ENCODE measurements around the gene SYVN1.

The SYVN1 gene

DNA sequence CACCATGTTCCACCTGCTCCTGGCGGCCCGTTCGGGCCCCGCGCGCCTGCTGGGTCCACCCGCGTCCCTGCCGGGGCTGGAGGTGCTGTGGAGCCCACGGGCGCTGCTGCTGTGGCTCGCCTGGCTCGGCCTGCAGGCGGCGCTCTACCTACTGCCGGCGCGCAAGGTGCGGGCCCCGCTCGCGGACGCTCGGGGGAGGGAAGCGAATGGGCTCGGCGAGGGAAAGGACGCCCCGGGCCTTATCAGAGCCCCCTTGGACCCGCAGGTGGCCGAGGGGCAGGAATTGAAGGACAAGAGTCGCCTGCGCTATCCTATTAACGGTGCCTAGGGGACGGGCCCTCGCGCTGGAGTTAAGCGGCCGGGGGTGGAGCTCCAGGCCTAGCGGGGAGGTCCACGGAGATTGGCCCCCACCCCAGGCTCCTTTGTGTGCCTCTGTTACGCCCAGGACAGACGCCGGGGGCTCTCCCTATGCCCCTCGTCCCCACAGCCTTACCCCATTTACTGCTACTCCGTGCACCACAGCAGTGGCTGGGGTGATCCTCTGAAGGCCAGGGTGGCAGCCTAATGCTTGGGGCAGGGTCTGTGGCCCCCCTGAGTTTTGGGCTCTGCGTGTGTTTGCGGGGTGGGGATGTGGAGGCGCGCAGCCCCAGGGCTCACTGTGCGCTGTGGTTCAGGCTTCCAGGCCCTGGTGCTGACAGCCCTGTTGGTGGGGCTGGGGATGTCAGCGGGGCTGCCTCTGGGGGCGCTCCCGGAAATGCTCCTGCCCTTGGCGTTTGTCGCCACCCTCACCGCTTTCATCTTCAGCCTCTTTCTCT is 21.6 kb downstream of the SYVN1 start:
- peak; percentile 63 to 67 for DNase-seq (ENCODE audit: low read depth in 1 of 2, low spot score in 1 of 2)

DNA sequence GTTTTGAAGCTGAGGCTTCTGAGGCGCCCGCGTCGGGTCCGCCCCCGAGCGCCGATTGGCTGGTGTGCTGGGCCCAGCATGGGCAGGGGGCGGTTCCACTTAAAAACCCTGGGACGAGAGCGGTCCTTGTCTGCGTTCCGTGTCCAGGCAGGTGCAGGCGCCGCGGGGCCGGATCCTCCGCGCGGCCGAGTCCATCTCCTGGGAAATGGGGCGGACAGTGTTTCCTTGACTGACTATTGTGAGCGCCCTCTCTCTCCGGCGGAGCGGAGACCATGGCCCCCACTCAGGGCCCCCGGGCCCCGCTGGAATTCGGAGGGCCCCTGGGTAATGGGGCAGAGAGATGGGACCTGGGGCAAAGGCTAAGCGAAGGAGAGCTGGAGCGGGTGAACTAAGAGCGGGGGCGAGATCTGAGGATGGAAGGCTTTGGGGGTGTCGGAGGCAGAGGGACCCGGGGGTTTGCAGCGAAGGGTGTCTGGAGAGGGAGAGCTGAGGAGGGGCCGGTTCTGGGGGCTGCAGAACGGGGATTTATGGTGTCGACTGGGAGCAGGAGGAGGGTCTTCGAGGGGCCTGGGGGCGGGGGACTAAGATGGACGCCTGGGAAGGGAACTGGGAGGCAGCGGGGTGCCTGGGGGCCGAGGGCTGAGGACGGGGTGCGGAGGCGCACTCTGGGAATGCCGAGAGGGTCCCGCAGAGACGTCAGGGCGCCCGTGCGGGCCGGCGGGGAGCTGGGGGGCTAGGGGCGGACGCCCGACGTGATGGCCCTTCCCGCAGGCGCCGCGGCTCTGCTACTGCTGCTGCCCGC is 22.4 kb downstream of the SYVN1 start, which contains the start of gene TM7SF2:
Gene TM7SF2 (plus strand): TSS at position 129 of the 802 bp plus-strand sequence. CDS start 144 bp downstream, at position 273.
- DNase-seq (ENCODE audit: low read depth in 1 of 2, low spot score in 1 of 2) = peak; percentile 87 to 88

DNA sequence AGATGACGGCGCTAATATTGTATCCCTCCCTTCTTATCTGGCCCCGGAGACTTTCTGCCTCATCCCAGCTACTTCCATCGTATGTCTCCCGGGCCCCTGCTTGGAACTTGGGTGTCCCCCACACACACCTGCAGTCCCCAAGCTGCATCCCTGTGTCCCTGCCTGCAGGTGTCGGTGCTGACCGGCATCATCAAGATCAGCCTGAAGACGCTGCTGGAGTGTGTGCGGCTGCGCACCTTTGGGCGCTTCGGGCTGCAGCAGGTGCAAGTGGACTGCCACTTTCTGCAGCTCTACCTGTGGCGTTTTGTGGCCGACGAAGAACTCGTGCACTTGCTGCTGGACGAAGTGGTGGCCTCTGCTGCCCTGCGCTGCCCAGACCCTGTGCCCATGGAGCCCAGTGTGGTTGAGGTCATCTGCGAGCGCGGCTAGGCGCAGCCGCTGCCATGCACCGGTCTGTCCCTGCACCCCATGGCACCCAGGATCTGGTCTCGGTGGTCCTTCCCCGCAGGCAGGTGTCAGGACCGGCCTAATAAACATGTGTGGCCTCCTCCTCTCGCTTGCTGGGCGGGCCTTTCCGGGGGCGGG is 23.1 kb downstream of the SYVN1 start:
- DNase-seq (ENCODE audit: low read depth in 1 of 2, low spot score in 1 of 2) = no peak

DNA sequence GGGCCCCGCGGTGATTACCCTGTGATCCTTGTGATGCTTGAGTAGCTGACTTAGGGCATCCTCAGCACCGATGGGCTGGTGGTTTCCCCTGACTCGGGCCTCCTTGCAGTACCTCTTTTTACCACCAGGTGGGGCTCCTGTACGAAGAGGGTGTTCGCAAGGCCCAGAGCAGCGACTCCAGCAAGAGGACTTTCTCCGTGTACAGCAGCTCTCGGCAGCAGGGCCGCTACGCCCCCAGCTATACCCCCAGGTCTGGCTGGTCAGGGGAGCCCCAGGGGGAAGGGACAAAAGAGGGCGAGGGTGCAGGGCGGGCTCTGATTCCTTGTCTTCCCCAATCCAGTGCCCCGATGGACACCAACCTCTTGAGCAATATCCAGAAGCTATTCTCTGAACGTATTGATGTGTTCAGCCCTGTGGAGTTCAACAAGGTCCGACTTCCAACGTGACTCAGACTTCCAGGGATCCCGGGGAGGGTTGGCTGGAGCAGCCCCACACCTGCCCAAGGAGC is 23.9 kb downstream of the SYVN1 start:
- peak; percentile 89 to 99 for DNase-seq (ENCODE audit: low read depth in 1 of 2, low spot score in 1 of 2)

DNA sequence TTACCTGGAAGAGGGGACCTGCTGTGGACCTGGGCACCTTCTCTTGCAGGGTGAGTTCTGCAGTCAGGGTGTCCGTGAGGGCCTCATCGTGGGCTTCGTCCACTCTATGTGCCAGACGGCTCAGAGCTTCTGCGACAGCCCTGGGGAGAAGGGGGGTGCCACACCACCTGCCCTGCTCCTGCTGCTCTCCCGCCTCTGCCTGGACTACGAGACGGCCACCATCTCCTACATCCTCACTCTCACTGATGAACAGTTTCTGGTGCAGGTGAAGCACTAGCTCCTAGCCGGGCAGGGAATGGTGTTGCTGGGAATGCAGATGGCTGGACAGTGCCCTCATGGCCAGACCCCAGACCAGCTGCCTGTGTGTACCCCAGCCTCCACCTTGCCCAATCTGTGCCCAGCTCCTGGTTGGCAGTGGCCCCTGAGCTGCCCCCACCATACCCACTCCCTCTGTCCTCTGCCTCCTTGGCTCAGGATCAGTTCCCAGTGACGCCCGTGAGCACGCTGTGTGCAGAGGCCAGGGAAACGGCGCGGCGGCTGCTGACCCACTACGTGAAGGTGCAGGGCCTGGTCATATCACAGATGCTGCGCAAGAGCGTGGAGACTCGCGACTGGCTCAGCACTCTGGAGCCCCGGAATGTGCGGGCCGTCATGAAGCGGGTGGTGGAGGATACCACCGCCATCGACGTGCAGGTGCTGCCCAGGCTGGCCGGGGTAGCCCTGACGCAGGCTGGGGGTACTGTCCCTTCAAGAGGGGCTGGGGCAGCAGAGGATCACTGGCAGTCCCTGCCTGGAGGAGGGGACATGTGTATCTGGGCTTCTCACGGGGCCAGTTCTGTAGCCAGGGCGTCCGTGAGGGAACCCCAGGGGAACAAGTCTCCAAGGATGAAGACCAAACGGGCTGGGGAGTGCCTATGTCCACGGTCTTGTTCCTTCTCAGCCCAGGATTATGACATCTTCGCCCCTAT is 24.8 kb downstream of the SYVN1 start:
- no peak for DNase-seq (ENCODE audit: low read depth in 1 of 2, low spot score in 1 of 2)

DNA sequence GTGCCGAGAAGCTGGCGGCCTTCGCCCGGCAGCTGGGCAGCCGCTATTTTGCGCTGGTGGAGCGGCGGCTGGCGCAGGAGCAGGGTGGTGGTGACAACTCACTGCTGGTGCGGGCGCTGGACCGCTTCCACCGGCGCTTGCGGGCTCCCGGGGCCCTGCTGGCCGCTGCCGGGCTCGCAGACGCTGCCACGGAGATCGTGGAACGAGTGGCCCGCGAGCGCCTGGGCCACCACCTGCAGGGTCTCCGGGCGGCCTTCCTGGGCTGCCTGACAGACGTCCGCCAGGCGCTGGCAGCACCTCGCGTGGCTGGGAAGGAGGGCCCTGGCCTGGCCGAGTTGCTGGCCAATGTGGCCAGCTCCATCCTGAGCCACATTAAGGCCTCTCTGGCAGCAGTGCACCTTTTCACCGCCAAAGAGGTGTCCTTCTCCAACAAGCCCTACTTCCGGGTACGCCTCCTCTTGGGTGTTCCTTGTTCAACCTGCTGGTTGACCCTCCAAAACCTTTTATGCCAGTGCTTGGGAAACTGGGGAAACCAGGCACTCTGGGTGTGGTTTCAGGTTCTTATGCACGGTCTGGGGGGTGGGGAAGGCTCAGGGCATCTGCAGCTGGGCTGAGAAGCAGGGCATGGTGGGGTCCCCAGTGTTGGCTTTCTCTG is 25.7 kb downstream of the SYVN1 start:
- no peak for DNase-seq (ENCODE audit: low read depth in 1 of 2, low spot score in 1 of 2)

DNA sequence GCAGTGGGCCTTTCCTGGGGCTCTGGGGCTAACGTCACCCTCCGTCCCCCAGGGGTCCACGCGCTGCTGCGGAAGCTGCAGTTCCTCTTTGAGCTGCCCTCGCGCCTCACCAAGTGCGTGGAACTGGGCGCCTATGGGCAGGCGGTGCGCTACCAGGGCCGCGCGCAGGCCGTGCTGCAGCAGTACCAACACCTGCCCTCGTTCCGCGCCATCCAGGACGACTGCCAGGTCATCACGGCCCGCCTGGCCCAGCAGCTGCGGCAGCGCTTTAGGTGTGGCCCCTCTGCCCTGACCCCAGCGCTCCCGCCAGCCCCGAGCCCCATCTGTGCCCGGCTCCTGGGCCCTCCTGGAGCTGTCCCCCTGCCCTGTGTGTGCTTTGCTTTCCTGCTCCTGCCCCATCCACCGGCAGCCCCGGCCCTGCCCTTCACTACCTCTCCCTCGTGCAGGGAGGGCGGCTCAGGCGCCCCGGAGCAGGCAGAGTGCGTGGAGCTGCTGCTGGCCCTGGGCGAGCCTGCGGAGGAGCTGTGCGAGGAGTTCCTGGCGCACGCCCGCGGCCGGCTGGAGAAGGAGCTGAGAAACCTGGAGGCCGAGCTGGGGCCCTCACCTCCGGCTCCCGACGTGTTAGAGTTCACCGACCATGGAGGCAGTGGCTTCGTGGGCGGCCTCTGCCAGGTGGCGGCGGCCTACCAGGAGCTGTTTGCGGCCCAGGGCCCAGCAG is 26.4 kb downstream of the SYVN1 start:
- no peak for DNase-seq (ENCODE audit: low read depth in 1 of 2, low spot score in 1 of 2)

DNA sequence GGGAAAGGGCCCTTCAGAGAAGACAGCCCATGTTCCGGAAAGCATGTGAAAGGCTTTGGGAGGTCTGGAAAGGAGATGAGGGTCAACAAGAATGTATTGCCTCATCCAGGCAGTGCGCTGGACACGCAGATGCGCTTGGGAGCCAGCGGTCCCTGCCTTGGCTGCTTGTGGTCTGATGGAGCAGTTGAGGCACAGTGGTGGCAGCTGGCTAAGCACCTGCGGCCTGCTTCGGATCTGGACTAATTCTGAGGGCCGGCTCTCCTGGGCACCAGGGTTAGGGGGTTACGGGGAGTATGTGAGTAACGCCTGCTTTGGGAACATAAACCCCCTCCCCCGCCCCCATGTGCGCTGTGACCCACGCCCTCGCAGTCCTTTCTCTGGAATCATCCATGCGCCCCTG is 27.2 kb downstream of the SYVN1 start:
- DNase-seq (ENCODE audit: low read depth in 1 of 2, low spot score in 1 of 2) = no peak

DNA sequence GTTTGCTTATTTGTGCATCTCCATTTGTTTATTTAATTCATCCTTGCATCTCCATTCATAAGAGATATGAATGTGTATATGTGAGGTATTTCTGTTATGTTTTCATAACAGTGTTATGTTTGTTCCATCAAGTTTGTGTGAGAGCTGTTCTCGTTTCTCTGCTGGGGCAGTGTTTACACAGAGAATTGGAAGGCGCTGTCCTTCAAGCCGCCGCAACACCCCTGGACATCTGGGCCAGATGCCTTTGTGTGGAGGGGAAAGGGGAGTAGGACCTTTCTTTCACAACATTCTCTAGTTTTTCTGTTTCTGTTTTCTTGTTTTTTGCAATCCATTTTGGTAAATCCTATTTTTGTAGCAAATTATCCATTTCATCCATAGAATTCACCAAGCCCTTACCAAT is 29.7 kb downstream of the SYVN1 start:
- DNase-seq (ENCODE audit: low read depth in 1 of 2, low spot score in 1 of 2) = no peak

DNA sequence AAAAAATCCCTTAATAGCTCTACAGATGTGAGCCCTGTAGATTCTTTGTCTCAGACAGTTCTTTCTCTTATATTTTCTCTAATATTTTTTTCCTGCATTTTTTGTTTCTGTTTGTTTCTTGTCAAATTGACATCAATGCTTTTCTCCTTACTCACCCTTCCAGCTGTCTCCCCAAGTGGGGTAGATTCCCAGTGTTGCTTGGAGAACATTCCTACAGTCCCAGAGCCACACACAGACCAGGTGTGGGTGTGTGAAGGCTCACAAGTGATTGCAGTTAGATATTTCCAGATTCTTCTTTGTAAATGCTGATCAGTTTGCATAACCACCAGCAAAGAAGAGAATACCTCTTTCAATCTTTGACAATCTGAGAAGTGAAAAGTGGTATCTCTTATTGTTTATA is 30.8 kb downstream of the SYVN1 start:
- no peak for DNase-seq (ENCODE audit: low read depth in 1 of 2, low spot score in 1 of 2)

DNA sequence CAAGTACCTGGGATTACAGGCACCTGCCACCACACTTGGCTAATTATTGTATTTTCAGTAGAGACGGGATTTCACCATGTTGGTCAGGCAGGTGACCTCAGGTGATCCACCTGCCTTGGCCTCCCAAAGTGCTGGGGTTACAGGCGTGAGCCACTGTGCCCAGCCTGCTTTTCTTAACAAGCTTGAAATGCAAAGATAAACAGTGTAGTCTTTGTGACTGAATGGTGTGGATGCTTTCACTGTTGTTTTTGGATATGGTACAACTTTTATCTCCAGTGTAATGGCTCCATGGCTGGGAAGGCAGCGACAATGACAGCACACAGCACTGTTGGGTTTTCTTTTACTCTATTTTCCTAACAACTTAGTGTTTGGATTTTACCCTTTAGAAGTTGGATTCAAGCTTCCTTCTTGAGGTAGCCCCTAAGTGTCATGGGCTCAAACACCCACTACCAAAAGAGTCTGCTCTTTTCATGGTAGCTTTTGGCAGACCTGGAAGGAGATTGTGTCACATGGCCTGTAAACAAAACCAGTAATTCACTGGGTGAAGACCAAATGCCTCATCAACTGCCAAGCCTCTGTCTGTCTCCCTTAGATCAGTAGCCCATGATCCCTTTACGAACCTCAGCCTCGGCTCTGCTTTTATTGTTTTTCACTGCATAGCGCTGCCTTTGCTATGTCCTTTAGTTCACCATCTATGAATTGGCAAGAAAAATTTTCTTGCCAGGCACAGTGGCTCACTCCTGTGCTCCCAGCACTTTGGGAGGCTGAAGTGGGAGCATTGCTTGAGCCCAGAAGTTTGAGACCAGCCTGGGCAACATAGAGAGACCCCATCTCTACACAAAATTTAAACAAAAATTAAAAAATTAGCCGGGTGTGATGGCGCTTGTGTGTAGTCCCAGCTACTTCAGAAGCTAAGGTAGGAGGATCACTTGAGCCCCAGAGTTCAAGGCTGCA is 31.9 kb downstream of the SYVN1 start:
- DNase-seq (ENCODE audit: low read depth in 1 of 2, low spot score in 1 of 2) = no peak

DNA sequence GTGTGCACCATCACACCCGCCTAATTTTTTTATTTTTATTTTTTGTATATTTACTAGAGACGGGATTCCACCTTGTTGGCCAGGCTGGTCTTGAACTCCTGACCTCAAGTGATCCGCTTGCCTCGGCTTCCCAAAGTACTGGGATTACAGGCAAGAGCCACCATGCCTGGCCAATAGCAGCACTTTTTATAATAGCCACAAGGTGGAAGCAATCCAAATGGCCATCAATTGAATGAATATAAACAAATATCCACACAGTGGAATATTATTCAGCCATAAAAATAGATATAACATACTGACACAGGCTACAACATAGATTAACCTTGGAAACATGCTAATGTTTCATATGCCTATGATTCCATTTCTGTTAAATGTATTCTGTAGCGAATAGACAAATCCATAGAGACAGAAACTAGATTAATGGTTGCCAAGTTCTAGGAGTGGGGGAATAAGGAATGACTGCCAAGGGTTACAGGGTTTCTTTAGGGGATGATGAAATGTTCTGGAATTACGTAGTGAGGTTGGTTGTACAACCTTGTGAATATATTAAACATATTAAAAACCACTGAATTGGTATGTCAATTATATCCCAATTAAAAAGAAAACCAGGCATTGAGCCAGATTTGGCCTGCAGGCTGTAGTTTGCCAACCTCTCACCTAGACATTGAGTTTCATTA is 33.5 kb downstream of the SYVN1 start:
- no peak for DNase-seq (ENCODE audit: low read depth in 1 of 2, low spot score in 1 of 2)

DNA sequence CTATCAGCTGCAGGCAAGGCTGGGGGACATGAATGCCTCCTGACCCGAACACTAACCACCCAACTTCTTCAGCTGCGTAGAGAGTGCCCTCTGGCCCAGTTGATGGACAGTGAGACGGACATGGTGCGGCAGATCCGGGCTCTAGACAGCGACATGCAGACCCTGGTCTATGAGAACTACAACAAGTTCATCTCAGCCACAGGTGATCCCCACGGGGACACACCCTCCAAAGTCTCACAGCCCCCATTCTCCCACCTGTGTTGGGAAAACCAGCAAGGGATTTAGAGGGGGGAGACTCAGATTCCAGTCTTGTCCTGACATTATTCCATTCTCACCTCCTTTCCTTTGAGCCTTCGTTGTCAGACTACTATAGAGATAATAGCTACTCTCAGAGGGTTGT is 37.4 kb downstream of the SYVN1 start:
- no peak for DNase-seq (ENCODE audit: low read depth in 1 of 2, low spot score in 1 of 2)

DNA sequence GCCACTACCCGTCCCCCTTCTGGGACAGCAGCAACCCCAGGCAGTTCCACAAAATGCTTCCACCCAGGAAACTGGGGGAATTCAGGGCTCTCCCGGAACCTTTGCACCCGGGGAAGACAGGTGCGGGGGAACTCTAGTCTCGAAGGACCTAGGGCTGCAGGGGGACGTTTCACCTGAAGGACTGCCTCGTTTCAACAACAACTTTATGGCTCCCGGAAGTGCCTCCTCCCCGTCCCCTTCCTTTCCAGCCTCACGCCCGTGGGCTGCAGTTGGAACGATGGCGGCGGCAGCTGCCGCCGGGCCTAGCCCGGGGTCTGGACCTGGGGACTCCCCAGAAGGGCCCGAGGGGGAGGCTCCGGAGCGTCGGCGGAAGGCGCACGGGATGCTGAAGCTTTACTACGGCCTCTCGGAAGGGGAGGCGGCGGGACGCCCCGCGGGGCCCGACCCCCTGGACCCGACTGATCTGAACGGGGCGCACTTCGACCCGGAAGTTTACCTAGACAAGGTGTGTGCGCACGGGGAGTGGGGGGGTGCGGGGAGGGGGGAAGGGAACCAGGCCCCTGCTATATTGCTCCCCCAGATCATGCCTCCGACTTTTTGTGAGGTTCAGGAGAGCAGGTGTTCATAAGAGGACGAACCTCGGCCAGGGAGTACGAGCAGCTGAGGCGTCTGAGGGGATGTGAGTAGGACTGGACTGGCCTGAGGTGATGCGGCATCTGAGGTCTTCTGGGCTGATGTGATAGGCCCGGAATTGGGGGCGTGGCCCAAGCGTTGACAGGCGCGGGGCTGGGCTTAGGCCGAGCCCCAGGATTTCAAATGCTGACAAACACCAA is 38.1 kb downstream of the SYVN1 start, which contains the start of gene VPS51:
Gene VPS51 (plus strand): TSS at position 241 of the 833 bp plus-strand sequence. CDS start 37 bp downstream, at position 278.
- peak; percentile 63 to 72 for DNase-seq (ENCODE audit: low read depth in 1 of 2, low spot score in 1 of 2)

DNA sequence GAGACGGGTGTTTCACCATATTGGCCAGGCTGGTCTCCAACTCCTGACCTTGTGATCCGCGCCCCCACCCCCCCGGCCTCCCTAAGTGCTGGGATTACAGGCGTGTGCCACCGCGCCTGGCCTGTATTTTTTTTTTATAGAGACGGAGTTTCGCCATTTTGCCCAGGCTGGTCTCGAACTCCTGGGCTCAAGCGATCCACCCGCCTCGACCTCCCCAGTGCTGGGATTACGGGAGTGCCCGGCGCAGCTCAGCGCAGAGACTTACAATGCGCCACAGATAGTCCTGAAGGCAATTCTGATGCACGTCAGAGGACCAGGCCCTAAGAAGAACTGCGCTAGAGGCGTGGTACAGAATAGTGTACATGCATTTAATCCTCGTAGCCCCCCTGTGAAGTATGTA is 38.9 kb downstream of the SYVN1 start:
- DNase-seq (ENCODE audit: low read depth in 1 of 2, low spot score in 1 of 2) = no peak

DNA sequence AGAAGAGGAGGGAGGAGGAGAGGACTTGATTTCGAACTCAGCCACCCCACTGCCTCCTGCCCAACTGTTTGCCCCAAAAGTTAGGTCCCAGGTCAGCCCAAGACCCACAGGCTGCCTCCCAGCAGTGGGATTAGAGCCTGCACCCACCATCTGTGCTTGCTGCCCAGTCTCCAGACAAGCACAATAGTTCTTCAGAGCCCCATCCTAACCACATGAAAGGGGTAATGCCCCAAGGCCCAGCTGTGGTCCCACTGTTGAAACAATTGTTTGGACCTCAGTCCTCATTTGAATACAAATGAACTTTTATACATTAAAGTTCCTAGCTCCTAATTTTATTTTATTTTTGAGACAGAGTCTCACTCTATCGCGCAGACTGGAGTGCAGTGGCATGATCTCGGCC is 43.7 kb downstream of the SYVN1 start:
- DNase-seq (ENCODE audit: low read depth in 1 of 2, low spot score in 1 of 2) = no peak

DNA sequence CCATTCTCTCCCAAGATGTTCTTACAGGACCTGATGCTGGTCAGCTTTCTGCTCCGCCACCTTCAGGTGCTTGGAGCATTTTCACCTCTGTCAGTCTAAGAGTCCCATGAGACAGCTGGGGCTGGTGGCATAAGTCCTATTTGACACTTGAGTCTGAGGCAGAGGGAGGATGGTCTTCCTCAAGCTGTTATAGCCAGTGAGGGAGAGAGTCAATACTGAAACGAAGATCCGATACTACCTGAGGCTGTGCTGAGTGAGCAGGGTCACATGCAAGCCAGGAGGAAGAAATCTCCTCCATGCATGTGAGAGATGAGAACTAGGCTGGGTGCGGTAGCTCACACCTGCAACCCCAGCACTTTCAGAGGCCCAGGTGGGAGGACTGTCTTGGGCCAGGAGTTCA is 44.7 kb downstream of the SYVN1 start:
- no peak for DNase-seq (ENCODE audit: low read depth in 1 of 2, low spot score in 1 of 2)
